Keratinocyte (primary cell): ENCODE data around the gene CACNB2.

ENCODE experiments used
- EZH2 ChIP-seq: IDR thresholded peaks from one replicate; pipeline ENCODE4 v1.6.1; 2012; ENCODE audit warnings: inconsistent platforms, mild to moderate bottlenecking, low read length, moderate library complexity
- TF ChIP-seq, protein P1 (sequence below), 3 experiments: IDR thresholded peaks in 1 of 3; conservative IDR thresholded peaks in 1 of 3; optimal IDR thresholded peaks in 1 of 3; 2 replicates in 2 of 3; 3 replicates in 1 of 3; pipeline versions ENCODE3 to v1.5.1; 2011; ENCODE audit warnings: low read length in 3 of 3, mild to moderate bottlenecking in 3 of 3, moderate library complexity in 2 of 3, control low read depth in 1 of 3, inconsistent platforms in 1 of 3; ENCODE audit not compliant: insufficient read depth in 2 of 3; ENCODE audit errors: extremely low read depth in 1 of 3

DNA sequence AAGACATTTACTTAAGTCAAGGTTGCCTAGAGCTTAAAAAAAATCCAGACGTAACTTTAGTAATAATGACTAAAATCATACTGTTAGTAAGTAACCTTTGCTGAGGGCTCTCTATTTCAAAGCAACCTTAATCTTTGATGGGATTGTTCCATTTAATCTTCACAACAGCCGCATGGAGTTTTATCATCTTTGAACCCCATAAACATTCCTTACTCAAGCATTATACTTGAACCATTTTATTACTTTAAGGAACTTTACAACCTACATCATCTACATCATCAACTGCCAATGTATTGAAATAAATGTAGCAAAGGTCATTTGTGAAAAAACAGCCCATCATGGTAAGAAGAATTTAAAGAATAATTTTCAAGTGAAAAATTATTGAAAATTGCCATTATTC lies 22.9 kb upstream of the CACNB2 start:
- TF ChIP-seq, protein P1, sequence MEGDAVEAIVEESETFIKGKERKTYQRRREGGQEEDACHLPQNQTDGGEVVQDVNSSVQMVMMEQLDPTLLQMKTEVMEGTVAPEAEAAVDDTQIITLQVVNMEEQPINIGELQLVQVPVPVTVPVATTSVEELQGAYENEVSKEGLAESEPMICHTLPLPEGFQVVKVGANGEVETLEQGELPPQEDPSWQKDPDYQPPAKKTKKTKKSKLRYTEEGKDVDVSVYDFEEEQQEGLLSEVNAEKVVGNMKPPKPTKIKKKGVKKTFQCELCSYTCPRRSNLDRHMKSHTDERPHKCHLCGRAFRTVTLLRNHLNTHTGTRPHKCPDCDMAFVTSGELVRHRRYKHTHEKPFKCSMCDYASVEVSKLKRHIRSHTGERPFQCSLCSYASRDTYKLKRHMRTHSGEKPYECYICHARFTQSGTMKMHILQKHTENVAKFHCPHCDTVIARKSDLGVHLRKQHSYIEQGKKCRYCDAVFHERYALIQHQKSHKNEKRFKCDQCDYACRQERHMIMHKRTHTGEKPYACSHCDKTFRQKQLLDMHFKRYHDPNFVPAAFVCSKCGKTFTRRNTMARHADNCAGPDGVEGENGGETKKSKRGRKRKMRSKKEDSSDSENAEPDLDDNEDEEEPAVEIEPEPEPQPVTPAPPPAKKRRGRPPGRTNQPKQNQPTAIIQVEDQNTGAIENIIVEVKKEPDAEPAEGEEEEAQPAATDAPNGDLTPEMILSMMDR (optimal IDR thresholded peaks at IDR 0.05 in 1 of 3, IDR thresholded peaks at IDR 0.05 in 1 of 3, conservative IDR thresholded peaks at IDR 0.05 in 1 of 3; ENCODE audit: extremely low read depth in 1 of 3, insufficient read depth in 2 of 3, low read length in 3 of 3), result no peak
- no peak for TF ChIP-seq EZH2
